H7 (cell line): ENCODE measurements around the gene MPIG6B. TPM values are rescaled to one million over a fixed set of nuclear protein-coding genes. Genes with fewer than 3 reads are reported as not detected.

ENCODE experiments used
- DNase-seq: peaks from one replicate; pipeline ENCODE4 v3.0.0; 2012
- H3K27me3 ChIP-seq: 2 replicates; pipeline ENCODE4 v1.6.0; 2011; ENCODE audit warnings: mild to moderate bottlenecking, low read length; ENCODE audit not compliant: control insufficient read depth, insufficient read depth
- H3K36me3 ChIP-seq: replicated peaks from 2 replicates; pipeline ENCODE4 v1.5.1; 2011; ENCODE audit warnings: low read length; ENCODE audit not compliant: control insufficient read depth, insufficient read depth
- H3K4me3 ChIP-seq: 2 replicates; pipeline ENCODE4 v1.5.1; 2011; ENCODE audit warnings: low read depth, mild to moderate bottlenecking, control low read depth, low read length, moderate library complexity; ENCODE audit not compliant: insufficient read depth
- total RNA-seq: library from RNA; depleted of rRNA; stranded (reverse); fragments of >200 nt; shearing (Covaris generic); gene quantifications from 2 replicates; pipeline ENCODE4 v1.2.3, GENCODE V29; 2014; rRNA removed

MPIG6B gene
- not detected in 2 replicates for total RNA-seq

- no peaks in the 10 kb centered on the region for H3K27me3 ChIP-seq
- no peak within 1 kb of the TSS for H3K4me3 ChIP-seq
- peak; percentile 58 for DNase-seq
- peaks cover 8% of the 10 kb centered on the region for H3K36me3 ChIP-seq
Observed at GRCh38 chr6:31723245-31723979, at the start of gene MPIG6B. Gene MPIG6B, plus strand, starts transcription at chr6:31723373. Its CDS starts 11 bp downstream, at chr6:31723384.

GRCh38 chr6:31676322-31676903 lies 46.8 kb upstream of the MPIG6B start:
- H3K36me3 ChIP-seq: peaks cover 8% of the 10 kb centered on the region
- H3K27me3 ChIP-seq: peaks cover 6% of the 10 kb centered on the region
- no peak for DNase-seq
- H3K4me3 ChIP-seq: no peak overlapping the region

GRCh38 chr6:31676904-31677303 lies 46.3 kb upstream of the MPIG6B start:
- peaks cover 11% of the 10 kb centered on the region for H3K27me3 ChIP-seq
- H3K36me3 ChIP-seq: peaks cover 4% of the 10 kb centered on the region
- no peak overlapping the region for H3K4me3 ChIP-seq
- DNase-seq: no peak

GRCh38 chr6:31677955-31678354 lies 45.2 kb upstream of the MPIG6B start:
- peaks cover 17% of the 10 kb centered on the region for H3K27me3 ChIP-seq
- H3K4me3 ChIP-seq: no peak overlapping the region
- DNase-seq: no peak
- H3K36me3 ChIP-seq: no peaks in the 10 kb centered on the region

GRCh38 chr6:31680226-31681134 lies 42.7 kb upstream of the MPIG6B start, which contains the start of gene LY6G5C:
Gene LY6G5C, minus strand, starts transcription at chr6:31681067. Its CDS starts 694 bp downstream, at chr6:31680373.
- DNase-seq: peak; percentile 81
- Histone ChIP-seq H3K27me3 (peaks cover 17% of the 10 kb centered on the region), H3K36me3 (no peaks in the 10 kb centered on the region), H3K4me3 (peak within 1 kb of the TSS; percentile 38)

- DNase-seq: peak; percentile 86
- Histone ChIP-seq H3K27me3 (peaks cover 17% of the 10 kb centered on the region), H3K4me3 (peak overlapping the region; percentile 38), H3K36me3 (no peaks in the 10 kb centered on the region; the same call in 1 of the 2 replicates)
Observed at GRCh38 chr6:31681135-31681671, 42.0 kb upstream of the MPIG6B start.

- Histone ChIP-seq H3K36me3 (peaks cover 3% of the 10 kb centered on the region), H3K4me3 (peak overlapping the region; percentile 47; the same call in 1 of the 2 replicates), H3K27me3 (peaks cover 17% of the 10 kb centered on the region)
- DNase-seq: no peak
Observed at GRCh38 chr6:31683591-31683990, 39.6 kb upstream of the MPIG6B start.

- Histone ChIP-seq H3K27me3 (peaks cover 10% of the 10 kb centered on the region), H3K4me3 (no peak overlapping the region), H3K36me3 (peaks cover 11% of the 10 kb centered on the region)
- DNase-seq: no peak
Observed at GRCh38 chr6:31686483-31686882, 36.7 kb upstream of the MPIG6B start.

- H3K4me3 ChIP-seq: no peak overlapping the region
- H3K27me3 ChIP-seq: peaks cover 2% of the 10 kb centered on the region; the same call in 1 of the 2 replicates
- no peak for DNase-seq
- peaks cover 11% of the 10 kb centered on the region for H3K36me3 ChIP-seq
Observed at GRCh38 chr6:31687321-31687720, 35.9 kb upstream of the MPIG6B start.

GRCh38 chr6:31687860-31688693 lies 35.1 kb upstream of the MPIG6B start:
- peaks cover 13% of the 10 kb centered on the region for H3K36me3 ChIP-seq
- peak; percentile 55 for DNase-seq
- no peak overlapping the region for H3K4me3 ChIP-seq
- H3K27me3 ChIP-seq: no peaks in the 10 kb centered on the region

GRCh38 chr6:31689249-31690110 lies 33.7 kb upstream of the MPIG6B start:
- Histone ChIP-seq H3K36me3 (peaks cover 15% of the 10 kb centered on the region), H3K4me3 (no peak overlapping the region), H3K27me3 (no peaks in the 10 kb centered on the region)
- peak; percentile 81 for DNase-seq

GRCh38 chr6:31690231-31691077 lies 32.7 kb upstream of the MPIG6B start:
- DNase-seq: no peak
- H3K4me3 ChIP-seq: no peak overlapping the region
- peaks cover 18% of the 10 kb centered on the region for H3K36me3 ChIP-seq
- no peaks in the 10 kb centered on the region for H3K27me3 ChIP-seq
